Retinal pigment epithelial cell (primary cell): ENCODE results near the gene KCNN2.

ENCODE experiments used
- DNase-seq: peaks from one replicate; pipeline ENCODE4 v3.0.0-alpha.2; 2010; ENCODE audit warnings: low read depth
- H3K4me3 ChIP-seq: 2 replicates; pipeline ENCODE4 v1.5.1; 2011; ENCODE audit warnings: mild to moderate bottlenecking, low read length, control low read depth, moderate library complexity
- TF ChIP-seq, protein P1 (sequence below): conservative IDR thresholded peaks from 2 replicates; pipeline ENCODE4 v1.5.1; 2011; ENCODE audit warnings: low read depth, low read length, control low read depth, inconsistent platforms

KCNN2 gene

DNA sequence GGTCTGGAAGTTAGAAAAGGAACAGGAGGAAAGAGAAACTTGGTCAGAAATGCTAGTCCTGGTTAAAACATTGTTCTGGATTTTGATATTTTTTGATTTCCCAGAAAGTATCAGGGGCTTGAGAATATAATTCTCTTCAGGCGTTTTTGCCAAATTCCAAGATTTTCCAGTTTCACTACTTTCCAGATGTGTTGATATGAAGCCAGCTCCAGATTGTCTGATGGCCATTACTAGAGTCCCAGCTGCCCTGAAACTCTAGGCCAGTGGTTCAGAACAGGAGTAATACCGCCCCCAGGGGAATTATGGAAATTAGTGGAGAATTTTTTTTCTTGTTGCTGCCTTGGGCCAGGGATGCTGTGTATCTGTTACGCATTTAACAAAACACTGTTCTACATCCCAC, 88.6 kb downstream of the KCNN2 start:
- TF ChIP-seq, protein P1, sequence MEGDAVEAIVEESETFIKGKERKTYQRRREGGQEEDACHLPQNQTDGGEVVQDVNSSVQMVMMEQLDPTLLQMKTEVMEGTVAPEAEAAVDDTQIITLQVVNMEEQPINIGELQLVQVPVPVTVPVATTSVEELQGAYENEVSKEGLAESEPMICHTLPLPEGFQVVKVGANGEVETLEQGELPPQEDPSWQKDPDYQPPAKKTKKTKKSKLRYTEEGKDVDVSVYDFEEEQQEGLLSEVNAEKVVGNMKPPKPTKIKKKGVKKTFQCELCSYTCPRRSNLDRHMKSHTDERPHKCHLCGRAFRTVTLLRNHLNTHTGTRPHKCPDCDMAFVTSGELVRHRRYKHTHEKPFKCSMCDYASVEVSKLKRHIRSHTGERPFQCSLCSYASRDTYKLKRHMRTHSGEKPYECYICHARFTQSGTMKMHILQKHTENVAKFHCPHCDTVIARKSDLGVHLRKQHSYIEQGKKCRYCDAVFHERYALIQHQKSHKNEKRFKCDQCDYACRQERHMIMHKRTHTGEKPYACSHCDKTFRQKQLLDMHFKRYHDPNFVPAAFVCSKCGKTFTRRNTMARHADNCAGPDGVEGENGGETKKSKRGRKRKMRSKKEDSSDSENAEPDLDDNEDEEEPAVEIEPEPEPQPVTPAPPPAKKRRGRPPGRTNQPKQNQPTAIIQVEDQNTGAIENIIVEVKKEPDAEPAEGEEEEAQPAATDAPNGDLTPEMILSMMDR: no peak
- DNase-seq: no peak

DNA sequence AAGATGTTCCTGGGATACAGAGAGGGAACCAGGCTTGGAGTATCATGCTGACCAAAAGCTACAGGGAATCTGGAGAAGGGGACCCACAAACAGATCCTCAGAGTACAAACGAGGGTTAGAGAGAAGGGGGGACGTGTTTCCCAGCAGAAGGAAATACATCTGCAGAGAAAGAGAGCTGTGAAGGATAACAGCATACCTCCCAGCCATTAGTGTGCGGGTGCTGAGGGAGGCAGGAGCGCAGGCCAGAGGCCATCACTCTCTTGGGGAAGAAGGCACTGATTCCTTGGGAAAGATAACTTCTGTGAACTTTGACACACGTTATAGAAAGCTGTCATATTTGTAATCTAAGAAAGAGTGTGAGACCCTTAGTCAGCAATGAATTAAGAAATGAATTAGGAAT, 96.9 kb downstream of the KCNN2 start:
- no peak overlapping the region for H3K4me3 ChIP-seq
- TF ChIP-seq, protein P1: no peak
- no peak for DNase-seq

More for the DNA sequence above, 88.6 kb downstream of the KCNN2 start:
- no peak overlapping the region for H3K4me3 ChIP-seq

DNA sequence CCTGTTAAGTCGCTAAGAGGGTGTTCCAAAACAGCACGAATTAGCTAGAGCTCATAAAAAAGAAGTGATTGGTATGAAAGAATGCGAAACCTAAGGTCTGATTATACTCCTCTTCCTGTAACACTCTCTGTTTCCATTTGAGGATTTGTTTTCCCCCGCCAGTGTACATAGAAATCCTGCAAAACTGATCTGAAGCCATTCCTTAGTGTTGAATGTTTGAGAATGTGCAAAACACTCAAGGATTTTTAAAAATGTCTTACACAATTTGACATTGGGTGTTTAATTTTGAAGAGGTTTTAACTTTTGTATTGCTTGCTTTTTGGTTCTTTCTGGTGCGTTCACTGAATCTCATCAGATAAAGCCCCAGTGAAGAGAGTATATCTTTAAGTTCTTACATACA, 105.3 kb downstream of the KCNN2 start:
- no peak overlapping the region for H3K4me3 ChIP-seq
- DNase-seq: no peak
- TF ChIP-seq, protein P1: no peak

DNA sequence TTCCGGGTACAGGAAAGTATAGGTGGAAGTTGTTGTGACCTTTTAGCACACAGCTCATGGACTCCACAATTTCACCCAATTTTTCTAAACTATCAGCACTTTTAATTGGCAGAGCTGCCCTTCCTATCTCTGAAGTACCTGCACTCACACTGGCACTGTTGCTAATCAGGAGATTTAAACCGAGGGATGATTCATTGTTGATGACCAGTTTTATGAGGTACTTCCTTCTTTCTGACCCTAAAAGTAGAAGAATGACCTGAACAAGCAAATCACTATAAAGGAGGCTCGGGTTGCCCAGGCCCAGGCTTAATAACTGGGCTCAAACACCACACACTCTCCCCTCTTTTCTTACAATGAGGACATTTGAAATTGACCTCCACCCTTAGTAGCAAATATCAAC, 105.9 kb downstream of the KCNN2 start:
- TF ChIP-seq, protein P1: no peak
- H3K4me3 ChIP-seq: no peak overlapping the region
- DNase-seq: no peak

DNA sequence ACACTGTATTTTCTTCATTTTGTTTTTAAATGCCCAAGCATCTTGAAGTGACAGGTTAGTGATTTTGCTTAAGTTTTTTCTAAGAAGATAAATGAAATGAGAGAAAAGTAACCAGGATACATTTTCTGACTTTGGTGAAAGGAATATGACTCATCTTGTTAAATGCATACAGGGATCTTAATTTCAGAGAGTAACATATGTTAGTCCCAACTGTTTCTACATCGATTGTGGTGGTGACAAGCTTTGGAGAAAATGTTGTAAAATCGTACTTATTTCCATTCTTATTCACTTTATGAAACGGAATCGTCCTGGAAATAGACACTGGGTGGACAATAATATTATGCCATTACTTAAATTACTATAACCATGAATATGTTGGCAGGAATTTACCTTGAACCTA, 107.5 kb downstream of the KCNN2 start:
- DNase-seq: no peak
- TF ChIP-seq, protein P1: no peak
- H3K4me3 ChIP-seq: no peak overlapping the region

DNA sequence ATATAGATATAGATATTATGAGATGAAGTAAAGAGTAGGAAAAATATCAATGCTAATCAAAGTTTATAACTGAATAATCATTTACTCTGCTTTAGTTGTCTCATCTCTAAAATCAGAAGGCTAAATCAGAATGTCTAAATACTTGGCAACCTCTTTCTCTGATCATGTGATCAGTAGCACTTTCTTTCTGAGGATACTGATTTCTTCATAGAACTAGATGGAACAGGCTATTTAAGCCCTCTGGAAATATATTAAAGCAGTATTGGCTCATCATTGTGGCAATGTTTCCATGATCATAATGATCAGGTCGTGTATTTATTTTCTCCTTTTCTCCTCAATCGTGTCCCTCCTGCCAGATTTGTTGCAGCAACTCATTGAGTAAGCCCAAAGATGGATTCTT, 109.7 kb downstream of the KCNN2 start:
- no peak for DNase-seq
- no peak overlapping the region for H3K4me3 ChIP-seq
- TF ChIP-seq, protein P1: no peak

DNA sequence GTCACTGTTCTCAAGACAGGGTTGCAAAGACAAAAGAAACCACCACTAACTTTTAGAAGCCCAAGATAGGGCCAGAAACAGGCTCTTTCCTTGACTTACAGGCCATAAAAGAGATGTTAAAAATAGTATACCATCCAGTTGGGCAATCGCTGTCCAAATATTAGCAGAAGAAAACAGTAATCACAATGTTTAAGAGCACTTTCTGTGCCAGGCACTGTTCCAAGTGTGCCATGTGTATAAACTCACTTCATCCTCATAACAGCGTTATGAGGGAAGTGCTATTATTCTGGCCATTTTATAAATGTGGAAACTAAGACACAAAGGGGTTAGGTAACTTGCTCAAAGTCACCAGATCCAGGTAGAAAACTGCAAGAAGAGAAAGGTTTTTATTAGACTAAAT, 111.7 kb downstream of the KCNN2 start:
- no peak for DNase-seq
- no peak overlapping the region for H3K4me3 ChIP-seq
- TF ChIP-seq, protein P1: no peak
